HCT116 (cell line): Measurements from ENCODE around the gene TBCC. TPM values are rescaled to one million over a fixed set of nuclear protein-coding genes. Genes with fewer than 3 reads are reported as not detected.
A peak's percentile ranks its signal among the peaks of the same experiment; 100 is the strongest.

Experiments used
- ATAC-seq: fragments of 200-7000 bp; cut with Tn5 transposase; 2 replicates; pipeline ENCODE4 v1.9.1; 2020; ENCODE audit warnings: mild to moderate bottlenecking, moderate library complexity
- BruUV-seq: library from RNA; stranded (reverse); fragments of 400-500 nt; replicated peaks from 2 replicates; lab custom pipeline; 2021; lab: Mats Ljungman, UMichigan
- CTCF ChIA-PET: fragments of 300-600 bp; sonication (Branson Sonifier 250); formaldehyde crosslinking; loops from one replicate; lab custom pipeline; 2021; ENCODE audit warnings: antibody characterized with exemption; lab: Charles Lee
- POLR2A ChIA-PET: fragments of 300-600, 350-600 bp; sonication (Branson Sonifier 250); formaldehyde crosslinking; loops from one replicate; lab custom pipeline; 2021; ENCODE audit warnings: antibody characterized with exemption; lab: Charles Lee
- RAD21 ChIA-PET, 2 experiments: fragments of 300-600 bp; sonication (Branson Sonifier 250); formaldehyde crosslinking; loops; one replicate each; lab custom pipeline; 2023; ENCODE audit warnings: low total read pairs in 2 of 2; ENCODE audit not compliant: uncharacterized antibody in 2 of 2, unreplicated experiment in 2 of 2, low non-redundant PET in 1 of 2; lab: Charles Lee
- DNase-seq: peaks from one replicate; pipeline ENCODE4 v3.0.0-alpha.2; 2010; ENCODE audit warnings: low read depth, low spot score
- H2AFZ ChIP-seq: fragments of 200-600 bp; shearing (Covaris generic), sonication (generic); 2 replicates; pipeline ENCODE4 v1.6.1; 2017; ENCODE audit warnings: low read depth, mixed run types, mixed read lengths, antibody characterized with exemption, low read length; ENCODE audit not compliant: poor library complexity, severe bottlenecking
- H3K27ac ChIP-seq: 2 replicates; pipeline ENCODE4 v1.5.1; 2012; ENCODE audit warnings: low read depth, low read length
- H3K27me3 ChIP-seq: fragments of 200-600 bp; sonication (generic); 2 replicates; pipeline ENCODE4 v1.6.1; 2016; ENCODE audit warnings: mixed run types, low read length, mixed read lengths; ENCODE audit not compliant: insufficient read depth
- H3K36me3 ChIP-seq, 2 experiments: fragments of 200-500 bp in 1 of 2; fragments of 200-600 bp in 1 of 2; sonication (Bioruptor generic) in 1 of 2; sonication (generic) in 1 of 2; 2 replicates each; pipeline versions ENCODE4 v1.5.1 to v1.6.1; 2014 to 2016; ENCODE audit warnings: low read length in 2 of 2, inconsistent platforms in 1 of 2, mixed read lengths in 1 of 2, mixed run types in 1 of 2; ENCODE audit not compliant: insufficient read depth in 2 of 2, control insufficient read depth in 1 of 2
- H3K4me1 ChIP-seq, 2 experiments: fragments of 200-600 bp in 1 of 2; sonication (generic) in 1 of 2; 2 replicates each; pipeline versions ENCODE4 v1.5.1 to v1.6.1; 2012 to 2017; ENCODE audit warnings: low read length in 2 of 2, inconsistent platforms in 1 of 2, mild to moderate bottlenecking in 1 of 2, mixed read lengths in 1 of 2, mixed run types in 1 of 2, moderate library complexity in 1 of 2; ENCODE audit not compliant: insufficient read depth in 2 of 2, control insufficient read depth in 1 of 2
- H3K4me2 ChIP-seq: fragments of 200-600 bp; sonication (generic); 2 replicates; pipeline ENCODE4 v1.6.1; 2017; ENCODE audit warnings: mixed run types, low read length, mixed read lengths
- H3K4me3 ChIP-seq, 2 experiments: fragments of 200-600 bp in 1 of 2; sonication (generic) in 1 of 2; replicated peaks in 1 of 2; 2 replicates each; pipeline ENCODE4 v1.5.1; 2011 to 2016; ENCODE audit warnings: low read length in 2 of 2, control low read depth in 1 of 2, low read depth in 1 of 2, mild to moderate bottlenecking in 1 of 2, mixed read lengths in 1 of 2, mixed run types in 1 of 2
- H3K79me2 ChIP-seq: fragments of 200-600 bp; sonication (generic); 2 replicates; pipeline ENCODE4 v1.6.1; 2017; ENCODE audit warnings: mild to moderate bottlenecking, mixed run types, low read length, moderate library complexity, mixed read lengths; ENCODE audit not compliant: insufficient read depth
- H3K9ac ChIP-seq: fragments of 200-600 bp; sonication (generic); 2 replicates; pipeline ENCODE4 v1.6.1; 2016; ENCODE audit warnings: low read length, mixed read lengths
- H3K9me2 ChIP-seq: fragments of 200-600 bp; sonication (generic), shearing (Covaris generic); 2 replicates; pipeline ENCODE4 v1.6.1; 2017; ENCODE audit warnings: mixed run types, mild to moderate bottlenecking, moderate library complexity; ENCODE audit not compliant: insufficient read depth
- H3K9me3 ChIP-seq, 2 experiments: fragments of 200-500 bp in 1 of 2; fragments of 200-600 bp in 1 of 2; sonication (Bioruptor generic) in 1 of 2; sonication (generic) in 1 of 2; 2 replicates each; pipeline ENCODE4 v1.6.1; 2014 to 2017; ENCODE audit warnings: low read length in 2 of 2, mixed read lengths in 2 of 2, inconsistent platforms in 1 of 2, low read depth in 1 of 2, mild to moderate bottlenecking in 1 of 2, mixed run types in 1 of 2, moderate library complexity in 1 of 2; ENCODE audit not compliant: control insufficient read depth in 1 of 2, insufficient read depth in 1 of 2
- H4K20me1 ChIP-seq: fragments of 200-600 bp; sonication (generic), shearing (Covaris generic); 2 replicates; pipeline ENCODE4 v1.6.1; 2017; ENCODE audit warnings: mixed run types, mild to moderate bottlenecking, moderate library complexity; ENCODE audit not compliant: insufficient read depth
- ELF1 ChIP-seq: IDR thresholded peaks from 2 replicates; pipeline ENCODE4 v1.6.1; 2012; ENCODE audit warnings: low read depth, borderline replicate concordance
- EZH2 ChIP-seq: fragments of 200-600 bp; sonication (generic); IDR thresholded peaks from 2 replicates; pipeline ENCODE4 v1.6.1; 2017; ENCODE audit warnings: antibody characterized with exemption, mixed run types
- EZH2phosphoT487 ChIP-seq: fragments of 200-600 bp; IDR thresholded peaks from 2 replicates; pipeline ENCODE4 v1.6.1; 2018; ENCODE audit warnings: antibody characterized with exemption, borderline replicate concordance
- FOSL1 ChIP-seq: IDR thresholded peaks from 2 replicates; pipeline ENCODE4 v1.6.1; 2012; ENCODE audit warnings: low read depth
- JUND ChIP-seq: IDR thresholded peaks from 2 replicates; pipeline ENCODE4 v1.6.1; 2012
- RAD21 ChIP-seq: IDR thresholded peaks from 2 replicates; pipeline ENCODE4 v1.6.1; 2012; ENCODE audit warnings: low read depth, mild to moderate bottlenecking
- SIN3A ChIP-seq: IDR thresholded peaks from 2 replicates; pipeline ENCODE4 v1.6.1; 2012; ENCODE audit warnings: low read depth
- YY1 ChIP-seq: IDR thresholded peaks from 2 replicates; pipeline ENCODE4 v1.6.1; 2011; ENCODE audit warnings: low read length, low read depth, moderate library complexity, mild to moderate bottlenecking; ENCODE audit not compliant: insufficient replicate concordance; ENCODE audit errors: extremely low read depth
- ZBTB33 ChIP-seq: IDR thresholded peaks from 2 replicates; pipeline ENCODE4 v1.6.1; 2011; ENCODE audit warnings: mild to moderate bottlenecking, low read length, moderate library complexity; ENCODE audit not compliant: insufficient replicate concordance; ENCODE audit errors: extremely low read depth
- ZFX ChIP-seq: fragments of 450-650 bp; IDR thresholded peaks from 2 replicates; pipeline ENCODE4 v1.6.1; 2017
- ZNF274 ChIP-seq: fragments of 200-500 bp; sonication (Bioruptor generic); IDR thresholded peaks from 2 replicates; pipeline ENCODE4 v1.6.1; 2014; ENCODE audit warnings: mild to moderate bottlenecking, low read depth, low read length, inconsistent platforms
- intact Hi-C: fragments of 100-400 bp; cut with micrococcal nuclease; formaldehyde crosslinking; loops from 2 replicates; pipeline ENCODE4 v1.10.0; 2022
- total RNA-seq: library from RNA; stranded (reverse); gene quantifications from one replicate; pipeline ENCODE4 v1.2.1, GENCODE V29; 2021; ENCODE audit not compliant: unreplicated experiment
- TF ChIP-seq, protein P1 (sequence below): IDR thresholded peaks from 2 replicates; pipeline ENCODE4 v1.6.1; 2012; ENCODE audit warnings: low read depth

The TBCC gene
- total RNA-seq, 1 experiment from 2014 or later, result 17.1 TPM

DNA sequence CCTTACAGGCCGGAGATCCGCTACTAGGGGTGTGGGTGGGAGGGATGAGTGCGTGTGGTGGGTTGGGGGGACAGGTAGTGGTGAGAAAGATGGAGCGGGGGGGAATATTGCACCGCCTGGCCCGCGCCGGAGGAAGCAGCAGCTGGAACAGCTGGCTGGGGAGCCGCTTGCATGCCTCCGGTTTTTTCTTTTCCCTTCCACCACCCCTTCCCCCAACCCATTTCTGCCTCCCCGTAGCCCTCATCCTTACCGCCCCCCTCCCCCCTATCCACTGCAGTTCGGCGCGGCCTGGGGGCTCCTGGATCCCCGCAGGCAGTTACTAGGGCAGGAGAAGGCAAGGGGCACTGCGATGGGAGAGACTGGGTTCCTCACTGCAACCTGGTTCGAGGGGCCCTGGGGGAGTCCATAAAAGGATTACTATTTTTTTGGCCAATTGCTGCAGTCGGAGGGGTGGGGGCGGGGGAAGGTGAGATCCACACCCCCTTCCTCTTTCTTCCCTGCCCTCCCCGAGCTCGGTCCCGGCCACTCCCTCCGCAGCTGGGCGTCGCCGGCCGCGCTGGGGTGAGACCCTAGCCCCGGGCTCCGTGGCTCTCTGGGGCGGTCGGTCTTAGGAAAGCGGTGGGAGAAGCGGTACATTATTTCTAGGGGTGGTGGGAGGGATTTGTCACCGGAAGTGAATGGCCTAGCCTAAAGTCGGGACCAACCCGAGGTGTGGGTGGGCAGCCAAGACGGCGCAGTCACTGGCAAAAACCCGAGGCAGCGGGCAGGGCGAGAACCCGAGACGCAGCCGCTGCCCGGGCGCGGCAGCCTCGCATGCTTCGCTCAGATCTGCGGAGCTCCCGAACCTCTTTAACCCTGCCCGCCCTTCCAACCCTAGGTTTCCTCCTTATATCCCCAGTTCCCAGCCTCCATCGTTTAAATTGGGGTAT lies 824 bp upstream of the TBCC start (continued):
- no peak for TF ChIP-seq ZBTB33
- TF ChIP-seq FOSL1, result no peak
- TF ChIP-seq EZH2, result no peak
- no peak; the same call in 1 of the 2 replicates for TF ChIP-seq SIN3A
- TF ChIP-seq ZNF274, result no peak
- TF ChIP-seq ELF1, result no peak

DNA sequence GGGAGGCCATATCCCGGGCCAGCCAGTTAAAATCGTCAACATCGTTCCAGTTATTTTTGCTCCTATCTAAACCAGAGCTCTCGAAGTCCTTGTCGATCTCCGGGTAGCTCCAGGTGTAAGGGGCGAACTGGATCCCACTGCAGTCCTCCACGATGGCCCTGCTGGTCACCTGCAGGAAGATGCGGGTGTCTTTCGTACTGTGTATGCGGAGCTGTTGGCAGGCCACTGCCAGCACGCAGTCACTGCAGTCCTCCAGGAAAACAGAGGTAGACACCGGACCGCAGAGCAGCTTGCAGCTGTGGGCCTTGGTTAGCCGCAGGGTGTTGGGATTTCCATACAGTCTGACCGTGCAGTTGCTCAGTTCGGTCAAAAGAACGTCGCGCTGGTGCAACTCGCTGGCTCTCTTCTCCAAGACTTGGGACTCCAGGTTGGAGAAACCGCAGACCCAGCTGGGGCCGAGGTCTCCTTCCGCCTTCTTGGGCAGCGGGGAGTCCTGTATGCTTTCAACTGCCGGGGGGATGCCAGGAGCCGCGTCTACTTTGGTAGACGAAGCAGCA lies 742 bp downstream of the TBCC start:
- H3K4me2 ChIP-seq, result peak overlapping the region; percentile 93
- peak overlapping the region; percentile 94 for H3K9ac ChIP-seq
- H3K36me3 ChIP-seq, result no peaks in the 10 kb centered on the region
- peaks cover 23% of the 10 kb centered on the region for H3K79me2 ChIP-seq
- CTCF ChIA-PET, result interaction anchor here (1.0 kb wide), 1 partner anchor 19 kb away, joined by 3 read pairs; no protein-coding TSS in a partner anchor
- intact Hi-C loops, result loop anchor here (5.0 kb wide), 1 partner anchor 147 kb away; a partner anchor contains a TSS
- H3K9me3 ChIP-seq, result no peaks in the 10 kb centered on the region
- H4K20me1 ChIP-seq, result no peaks in the 10 kb centered on the region
- ATAC-seq, result no peak
- peak overlapping the region; percentile 88 to 99 for H3K4me3 ChIP-seq
- RAD21 ChIA-PET, result interaction anchor here (0.9 to 1.0 kb wide), 2 partner anchors 19 to 38 kb away, joined by 3 to 4 read pairs; no protein-coding TSS in a partner anchor
- BruUV-seq, result no TSS peak
- POLR2A ChIA-PET, result interaction anchor here (0.8 to 3.3 kb wide), 4 partner anchors 15 to 197 kb away, joined by 3 to 22 read pairs (median 9); partner anchors contain the start of genes BICRAL and RPL7L1
- H3K27ac ChIP-seq, result peak overlapping the region; percentile 74
- no peaks in the 10 kb centered on the region for H3K9me2 ChIP-seq
- no peaks in the 10 kb centered on the region for H3K27me3 ChIP-seq
- H3K4me1 ChIP-seq, result peaks cover 11 to 27% of the 10 kb centered on the region in 2 experiments
- no peak for DNase-seq
- no peak overlapping the region for H2AFZ ChIP-seq
- no peak for TF ChIP-seq RAD21
- no peak for TF ChIP-seq YY1
- TF ChIP-seq, protein P1, sequence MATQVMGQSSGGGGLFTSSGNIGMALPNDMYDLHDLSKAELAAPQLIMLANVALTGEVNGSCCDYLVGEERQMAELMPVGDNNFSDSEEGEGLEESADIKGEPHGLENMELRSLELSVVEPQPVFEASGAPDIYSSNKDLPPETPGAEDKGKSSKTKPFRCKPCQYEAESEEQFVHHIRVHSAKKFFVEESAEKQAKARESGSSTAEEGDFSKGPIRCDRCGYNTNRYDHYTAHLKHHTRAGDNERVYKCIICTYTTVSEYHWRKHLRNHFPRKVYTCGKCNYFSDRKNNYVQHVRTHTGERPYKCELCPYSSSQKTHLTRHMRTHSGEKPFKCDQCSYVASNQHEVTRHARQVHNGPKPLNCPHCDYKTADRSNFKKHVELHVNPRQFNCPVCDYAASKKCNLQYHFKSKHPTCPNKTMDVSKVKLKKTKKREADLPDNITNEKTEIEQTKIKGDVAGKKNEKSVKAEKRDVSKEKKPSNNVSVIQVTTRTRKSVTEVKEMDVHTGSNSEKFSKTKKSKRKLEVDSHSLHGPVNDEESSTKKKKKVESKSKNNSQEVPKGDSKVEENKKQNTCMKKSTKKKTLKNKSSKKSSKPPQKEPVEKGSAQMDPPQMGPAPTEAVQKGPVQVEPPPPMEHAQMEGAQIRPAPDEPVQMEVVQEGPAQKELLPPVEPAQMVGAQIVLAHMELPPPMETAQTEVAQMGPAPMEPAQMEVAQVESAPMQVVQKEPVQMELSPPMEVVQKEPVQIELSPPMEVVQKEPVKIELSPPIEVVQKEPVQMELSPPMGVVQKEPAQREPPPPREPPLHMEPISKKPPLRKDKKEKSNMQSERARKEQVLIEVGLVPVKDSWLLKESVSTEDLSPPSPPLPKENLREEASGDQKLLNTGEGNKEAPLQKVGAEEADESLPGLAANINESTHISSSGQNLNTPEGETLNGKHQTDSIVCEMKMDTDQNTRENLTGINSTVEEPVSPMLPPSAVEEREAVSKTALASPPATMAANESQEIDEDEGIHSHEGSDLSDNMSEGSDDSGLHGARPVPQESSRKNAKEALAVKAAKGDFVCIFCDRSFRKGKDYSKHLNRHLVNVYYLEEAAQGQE, result no peak
- TF ChIP-seq EZH2phosphoT487, result no peak
- TF ChIP-seq ZBTB33, result no peak
- TF ChIP-seq ELF1, result no peak
- no peak for TF ChIP-seq ZFX
- TF ChIP-seq EZH2, result no peak
- TF ChIP-seq JUND, result no peak
